Smooth muscle cell (in vitro differentiated cells): ENCODE measurements around the gene TMED6. TPM values are rescaled to one million over a fixed set of nuclear protein-coding genes. Genes with fewer than 3 reads are reported as not detected.

Experiments used
- DNase-seq: peaks from one replicate; lab custom pipeline; 2025; ENCODE audit not compliant: unreplicated experiment; lab: John Stamatoyannopoulos, UW
- H2AFZ ChIP-seq: fragments of 200-600 bp; sonication (generic); 2 replicates; pipeline ENCODE4 v1.6.0; 2016; ENCODE audit warnings: antibody characterized with exemption, low read depth, mild to moderate bottlenecking
- H3F3A ChIP-seq: fragments of 200-600 bp; sonication (generic); 2 replicates; pipeline ENCODE4 v1.6.0; 2017; ENCODE audit warnings: antibody characterized with exemption, low read depth
- H3K27ac ChIP-seq: fragments of 200-600 bp; sonication (generic); 2 replicates; pipeline ENCODE4 v1.5.1; 2016; ENCODE audit warnings: low read depth, mild to moderate bottlenecking
- H3K27me3 ChIP-seq: fragments of 200-600 bp; sonication (generic); 2 replicates; pipeline ENCODE4 v1.6.1; 2016; ENCODE audit warnings: low read depth, mild to moderate bottlenecking
- H3K36me3 ChIP-seq: fragments of 200-600 bp; sonication (generic); 2 replicates; pipeline ENCODE4 v1.5.1; 2016; ENCODE audit warnings: low read depth
- H3K4me1 ChIP-seq: fragments of 200-600 bp; sonication (generic); 2 replicates; pipeline ENCODE4 v1.5.1; 2016; ENCODE audit warnings: low read depth
- H3K4me2 ChIP-seq: fragments of 200-600 bp; sonication (generic); 2 replicates; pipeline ENCODE4 v1.6.0; 2016; ENCODE audit warnings: mild to moderate bottlenecking
- H3K4me3 ChIP-seq: fragments of 200-600 bp; sonication (generic); 2 replicates; pipeline ENCODE4 v1.5.1; 2016; ENCODE audit warnings: mild to moderate bottlenecking
- H3K79me2 ChIP-seq: fragments of 200-600 bp; sonication (generic); 2 replicates; pipeline ENCODE4 v1.6.0; 2016; ENCODE audit warnings: low read depth, mild to moderate bottlenecking
- H3K9ac ChIP-seq: fragments of 200-600 bp; sonication (generic); 2 replicates; pipeline ENCODE4 v1.6.0; 2016; ENCODE audit warnings: low read depth
- H3K9me3 ChIP-seq: fragments of 200-600 bp; sonication (generic); replicated peaks from 2 replicates; pipeline ENCODE4 v1.5.1; 2016; ENCODE audit warnings: low read depth
- H4K20me1 ChIP-seq: fragments of 200-600 bp; sonication (generic); 2 replicates; pipeline ENCODE4 v1.6.0; 2016; ENCODE audit warnings: low read depth
- WGBS: methylation state at CpG from one replicate; pipeline ENCODE4 v1.1.7; 2016; ENCODE audit warnings: low lambda C conversion rate; 5-methylcytosine and 5-hydroxymethylcytosine counted together
- polyA plus RNA-seq: library from polyadenylated mRNA; unstranded; fragments of >200 nt; fragmentation: Nextera tagmentation; extraction: Ambion mirVana; gene quantifications from 2 replicates; pipeline ENCODE4 v1.2.1, GENCODE V29; 2016
- total RNA-seq: library from RNA; depleted of rRNA; stranded (reverse); fragments of >200 nt; gene quantifications from 2 replicates; pipeline ENCODE4 v1.2.3, GENCODE V29; 2014
- TF ChIP-seq, protein P1 (sequence below): fragments of 200-600 bp; sonication (generic); IDR thresholded peaks from 2 replicates; pipeline ENCODE4 v1.5.1; 2017; ENCODE audit warnings: borderline replicate concordance, mild to moderate bottlenecking, antibody characterized with exemption; ENCODE audit not compliant: insufficient read depth, poor library complexity, severe bottlenecking

Gene TMED6
- total RNA-seq, result 0.27 TPM in 1 of 2 replicates, not detected in the other
- polyA plus RNA-seq, result 0.23 and 1.3 TPM in 2 replicates

DNA sequence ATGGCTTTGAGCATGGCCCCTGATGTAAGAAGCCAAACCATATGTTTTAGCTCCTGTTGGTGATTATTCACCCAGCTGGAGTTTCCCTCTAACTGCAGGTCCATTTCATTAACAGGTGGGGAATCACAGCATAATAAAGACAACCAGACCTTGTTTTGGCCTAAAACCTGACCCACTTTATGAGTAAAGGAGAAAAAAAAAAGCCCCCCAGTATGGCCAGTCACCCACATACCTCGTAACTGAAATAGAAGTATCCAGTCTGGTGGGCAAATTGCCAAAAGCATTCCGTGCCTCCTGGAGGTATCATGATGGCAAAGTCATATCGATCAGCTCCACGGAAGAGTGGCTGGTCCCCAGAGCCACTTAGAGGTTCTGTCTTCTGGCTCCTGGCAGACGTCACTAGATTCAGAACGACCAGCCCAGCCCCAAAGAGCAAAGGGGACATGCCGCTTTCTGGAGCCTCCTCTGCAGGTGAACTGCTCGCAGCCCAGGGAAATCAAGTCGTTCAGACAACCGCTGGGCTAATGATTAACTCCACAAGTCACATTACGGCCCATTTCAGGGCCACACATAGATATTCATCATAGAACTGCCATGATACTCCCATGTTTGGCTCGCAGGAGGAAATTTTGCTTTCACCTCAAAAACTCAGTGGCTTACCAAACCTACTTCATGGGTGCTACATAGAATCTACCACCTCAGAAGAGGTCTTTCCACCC lies at the start of gene TMED6:
Gene TMED6, minus strand, starts transcription at position 478 of the 719 bp plus-strand sequence. Its CDS starts 33 bp downstream, at position 445.
- Histone ChIP-seq H2AFZ (no peak within 1 kb of the TSS), H3F3A (no peaks in the 10 kb centered on the region), H3K4me3 (no peak within 1 kb of the TSS), H3K79me2 (no peaks in the 10 kb centered on the region), H4K20me1 (no peaks in the 10 kb centered on the region), H3K36me3 (no peaks in the 10 kb centered on the region), H3K27ac (no peak within 1 kb of the TSS), H3K4me2 (no peak within 1 kb of the TSS), H3K4me1 (no peaks in the 10 kb centered on the region), H3K9ac (no peak within 1 kb of the TSS), H3K27me3 (no peaks in the 10 kb centered on the region), H3K9me3 (no peaks in the 10 kb centered on the region)
- no peak for DNase-seq
- WGBS, result 92% methylated on average over 12 of the region's 12 CpGs
- TF ChIP-seq, protein P1, sequence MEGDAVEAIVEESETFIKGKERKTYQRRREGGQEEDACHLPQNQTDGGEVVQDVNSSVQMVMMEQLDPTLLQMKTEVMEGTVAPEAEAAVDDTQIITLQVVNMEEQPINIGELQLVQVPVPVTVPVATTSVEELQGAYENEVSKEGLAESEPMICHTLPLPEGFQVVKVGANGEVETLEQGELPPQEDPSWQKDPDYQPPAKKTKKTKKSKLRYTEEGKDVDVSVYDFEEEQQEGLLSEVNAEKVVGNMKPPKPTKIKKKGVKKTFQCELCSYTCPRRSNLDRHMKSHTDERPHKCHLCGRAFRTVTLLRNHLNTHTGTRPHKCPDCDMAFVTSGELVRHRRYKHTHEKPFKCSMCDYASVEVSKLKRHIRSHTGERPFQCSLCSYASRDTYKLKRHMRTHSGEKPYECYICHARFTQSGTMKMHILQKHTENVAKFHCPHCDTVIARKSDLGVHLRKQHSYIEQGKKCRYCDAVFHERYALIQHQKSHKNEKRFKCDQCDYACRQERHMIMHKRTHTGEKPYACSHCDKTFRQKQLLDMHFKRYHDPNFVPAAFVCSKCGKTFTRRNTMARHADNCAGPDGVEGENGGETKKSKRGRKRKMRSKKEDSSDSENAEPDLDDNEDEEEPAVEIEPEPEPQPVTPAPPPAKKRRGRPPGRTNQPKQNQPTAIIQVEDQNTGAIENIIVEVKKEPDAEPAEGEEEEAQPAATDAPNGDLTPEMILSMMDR, result no peak

GRCh38 chr16:69399361-69399760 lies 47.8 kb upstream of the TMED6 start:
- Histone ChIP-seq H3K79me2 (no peaks in the 10 kb centered on the region), H3K4me1 (peaks cover 15% of the 10 kb centered on the region), H3K4me3 (no peak overlapping the region), H3K9ac (no peak overlapping the region), H3K36me3 (no peaks in the 10 kb centered on the region), H4K20me1 (no peaks in the 10 kb centered on the region), H3F3A (peaks cover 17% of the 10 kb centered on the region), H3K9me3 (no peaks in the 10 kb centered on the region), H3K4me2 (no peak overlapping the region), H3K27ac (no peak overlapping the region), H3K27me3 (no peaks in the 10 kb centered on the region), H2AFZ (no peak overlapping the region)
- WGBS, result 53% methylated on average over 3 of the region's 3 CpGs
- TF ChIP-seq, protein P1, result no peak
- no peak for DNase-seq

DNA sequence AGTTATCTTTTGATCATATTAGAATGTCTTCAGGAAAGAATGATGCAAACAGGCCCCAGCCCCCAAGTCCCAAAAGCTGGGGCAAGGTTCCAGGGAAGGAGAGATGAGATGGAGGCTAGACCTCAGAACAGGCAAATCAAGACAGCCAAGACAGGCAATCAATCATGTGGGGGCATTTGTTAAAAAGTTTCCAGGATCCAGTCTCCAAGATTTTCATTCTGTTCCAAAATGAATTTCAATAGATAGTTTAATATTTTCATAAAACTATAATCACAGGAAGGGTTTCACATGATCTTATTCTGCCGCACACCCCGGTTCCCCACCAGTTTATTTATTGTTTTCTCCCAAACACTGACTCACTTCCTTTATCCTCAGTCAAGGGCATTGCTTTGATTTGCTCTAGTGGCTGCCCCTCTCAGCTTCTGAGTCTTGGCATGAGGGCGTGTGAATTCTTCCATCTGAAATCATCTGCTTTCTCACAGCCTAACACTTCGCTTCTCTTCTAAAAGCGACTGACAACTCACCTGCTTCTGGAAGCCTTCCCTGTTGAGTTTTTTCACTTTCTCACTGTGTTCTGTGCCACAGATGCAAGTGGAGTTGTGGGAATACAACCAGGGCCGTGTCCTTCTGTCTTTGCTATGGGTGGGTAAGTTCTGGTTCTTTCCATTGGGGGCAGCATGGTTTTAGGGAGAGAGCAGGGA lies 46.4 kb upstream of the TMED6 start:
- no peaks in the 10 kb centered on the region for H3K27me3 ChIP-seq
- 24% methylated on average over 6 of the region's 6 CpGs for WGBS
- no peaks in the 10 kb centered on the region for H3K36me3 ChIP-seq
- H3K27ac ChIP-seq, result peak overlapping the region; percentile 94
- H3K4me3 ChIP-seq, result no peak overlapping the region
- no peaks in the 10 kb centered on the region for H3K9me3 ChIP-seq
- no peaks in the 10 kb centered on the region for H3K79me2 ChIP-seq
- no peak for DNase-seq
- peak overlapping the region; percentile 81 for H2AFZ ChIP-seq
- no peak overlapping the region for H3K9ac ChIP-seq
- peaks cover 8% of the 10 kb centered on the region for H3K4me1 ChIP-seq
- no peaks in the 10 kb centered on the region for H4K20me1 ChIP-seq
- H3K4me2 ChIP-seq, result peak overlapping the region; percentile 46
- peaks cover 13% of the 10 kb centered on the region for H3F3A ChIP-seq
- TF ChIP-seq, protein P1, result peak; percentile 46
